GM19463 (cell line): ENCODE results near the gene DRC3.

Experiments
- ATAC-seq: cut with Tn5 transposase; IDR thresholded peaks from one replicate; pipeline ENCODE4 v1.9.1; 2021; ENCODE audit warnings: mild to moderate bottlenecking, moderate library complexity; ENCODE audit not compliant: unreplicated experiment

DRC3 gene

DNA sequence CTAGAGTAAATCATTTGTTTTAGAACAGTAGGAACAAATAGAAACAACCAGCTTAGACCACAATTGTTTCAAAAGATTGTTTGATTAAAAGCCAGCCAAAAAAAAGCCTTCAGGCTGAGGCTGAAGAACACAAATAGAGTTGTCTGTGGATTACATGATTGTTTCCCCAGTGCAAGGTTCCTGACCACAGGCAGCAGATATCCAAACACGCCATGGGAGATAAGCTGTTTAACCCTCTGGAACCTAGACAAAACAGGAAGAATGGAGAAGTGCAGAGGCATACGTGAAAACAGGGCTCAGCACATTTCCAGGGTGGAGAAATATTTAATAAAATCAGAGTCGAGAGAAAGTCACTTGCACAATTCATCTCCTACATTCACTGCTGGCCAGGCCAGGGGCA is 45.3 kb downstream of the DRC3 start:
- no peak for ATAC-seq

DNA sequence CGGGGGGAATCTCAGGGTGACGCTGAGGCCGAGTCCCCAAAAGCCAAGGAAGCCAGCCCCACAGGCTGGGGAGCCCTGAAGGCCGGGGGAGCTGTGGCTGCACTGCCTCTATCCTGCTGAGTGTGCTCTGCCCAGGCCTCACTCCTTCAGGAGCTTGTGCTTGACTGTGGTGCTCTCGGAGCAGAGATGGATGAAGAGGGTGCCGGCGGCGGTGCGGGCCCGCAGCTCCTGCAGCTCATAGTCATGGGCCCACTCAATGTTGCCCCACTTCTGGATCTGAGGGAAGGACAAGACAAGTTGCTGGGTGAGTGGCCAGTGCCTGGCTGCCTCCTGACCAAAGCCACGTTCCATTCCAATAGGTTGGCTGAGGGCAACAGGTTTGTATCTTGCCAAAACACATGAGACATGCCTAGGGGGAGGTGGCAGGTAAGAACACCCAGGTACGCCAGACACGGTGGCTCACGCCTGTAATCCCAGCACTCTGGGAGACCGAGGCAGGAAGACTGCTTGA is 45.8 kb downstream of the DRC3 start:
- ATAC-seq, result no peak

DNA sequence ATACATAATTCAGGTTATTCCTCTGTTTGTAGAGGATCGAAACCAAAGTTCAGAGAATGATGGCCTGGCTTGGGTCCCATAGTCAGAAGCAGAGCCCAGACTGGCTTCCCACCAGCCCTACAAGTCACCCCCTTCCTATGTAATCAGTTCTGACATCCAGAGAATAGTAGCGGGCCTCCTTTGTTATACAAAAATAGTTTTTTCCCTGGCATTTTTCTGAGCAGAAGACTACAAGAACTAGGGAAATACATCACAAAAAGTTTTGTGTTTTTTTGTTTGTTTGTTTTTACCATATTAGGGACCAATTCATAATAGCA is 47.1 kb downstream of the DRC3 start:
- ATAC-seq, result no peak

DNA sequence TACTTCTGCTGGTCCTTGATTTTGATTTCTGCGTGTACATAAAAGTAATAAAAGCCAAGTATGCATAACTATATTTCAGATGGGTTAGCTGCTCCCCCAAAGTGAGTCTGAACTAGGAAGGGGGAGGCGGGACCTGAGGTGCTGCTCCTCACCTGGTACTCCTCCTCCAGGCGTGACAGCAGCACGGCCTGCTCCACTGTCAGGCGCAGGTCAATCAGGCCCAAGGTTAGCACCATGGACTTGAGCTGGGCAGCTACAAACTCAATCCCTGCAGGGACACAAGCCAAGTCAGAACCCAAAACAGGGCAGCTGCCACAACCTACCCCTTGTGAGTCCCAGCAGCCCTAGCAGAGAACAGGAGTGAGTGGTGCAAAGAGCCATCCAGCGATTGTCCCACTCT is 48.3 kb downstream of the DRC3 start:
- no peak for ATAC-seq

DNA sequence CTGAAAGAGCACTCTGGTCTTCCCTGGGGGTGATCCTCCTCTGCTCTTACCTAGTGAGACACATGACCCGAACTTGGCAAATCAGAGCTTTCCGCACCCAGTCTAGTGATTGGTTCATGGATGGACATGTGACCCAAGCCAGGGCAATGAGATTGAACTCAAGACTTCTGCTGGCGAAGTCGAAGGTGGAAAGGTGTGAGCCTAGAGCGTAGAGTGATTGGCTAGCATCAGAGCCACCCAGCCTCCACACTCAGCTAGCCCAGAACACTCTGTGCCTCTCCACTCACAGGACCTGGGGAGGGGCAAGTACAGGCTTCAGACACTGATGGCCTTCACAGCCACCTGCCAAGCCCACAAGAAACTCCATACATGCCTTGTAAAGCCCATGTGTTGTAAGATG is 48.7 kb downstream of the DRC3 start:
- no peak for ATAC-seq

DNA sequence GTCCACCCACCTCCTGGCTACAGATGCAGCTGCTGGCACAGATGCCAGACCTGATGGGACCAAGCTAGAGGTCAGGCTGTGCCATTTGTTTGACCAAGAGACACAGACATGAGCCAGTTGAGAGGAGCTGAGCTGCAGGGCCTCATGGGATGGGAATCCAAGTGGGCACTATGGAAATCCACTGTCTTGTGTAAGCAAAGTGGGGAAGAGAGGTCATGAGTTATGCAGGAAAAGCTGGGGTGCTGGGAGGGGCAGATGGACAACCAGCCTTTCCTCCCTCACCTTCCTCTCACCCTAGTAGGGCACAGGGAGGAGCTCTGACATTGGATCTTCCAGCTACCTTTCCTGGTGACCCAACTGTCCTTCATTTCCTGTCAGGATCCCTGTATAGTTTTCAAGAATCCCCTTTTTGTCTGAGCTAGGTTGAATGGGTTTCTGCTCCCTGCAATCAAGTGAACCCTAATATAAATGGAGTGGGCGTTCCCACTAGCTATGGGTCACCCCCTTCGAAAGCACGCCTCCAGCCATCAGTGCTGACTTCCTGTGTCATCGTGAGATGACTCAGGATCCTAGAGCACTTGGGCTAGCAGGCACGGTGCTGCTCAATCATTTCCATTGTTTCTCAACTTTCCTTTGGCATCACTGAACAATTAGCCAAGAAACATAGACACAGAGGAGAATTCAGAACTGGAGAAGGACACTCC is 52.7 kb downstream of the DRC3 start:
- ATAC-seq, result peak; percentile 67

DNA sequence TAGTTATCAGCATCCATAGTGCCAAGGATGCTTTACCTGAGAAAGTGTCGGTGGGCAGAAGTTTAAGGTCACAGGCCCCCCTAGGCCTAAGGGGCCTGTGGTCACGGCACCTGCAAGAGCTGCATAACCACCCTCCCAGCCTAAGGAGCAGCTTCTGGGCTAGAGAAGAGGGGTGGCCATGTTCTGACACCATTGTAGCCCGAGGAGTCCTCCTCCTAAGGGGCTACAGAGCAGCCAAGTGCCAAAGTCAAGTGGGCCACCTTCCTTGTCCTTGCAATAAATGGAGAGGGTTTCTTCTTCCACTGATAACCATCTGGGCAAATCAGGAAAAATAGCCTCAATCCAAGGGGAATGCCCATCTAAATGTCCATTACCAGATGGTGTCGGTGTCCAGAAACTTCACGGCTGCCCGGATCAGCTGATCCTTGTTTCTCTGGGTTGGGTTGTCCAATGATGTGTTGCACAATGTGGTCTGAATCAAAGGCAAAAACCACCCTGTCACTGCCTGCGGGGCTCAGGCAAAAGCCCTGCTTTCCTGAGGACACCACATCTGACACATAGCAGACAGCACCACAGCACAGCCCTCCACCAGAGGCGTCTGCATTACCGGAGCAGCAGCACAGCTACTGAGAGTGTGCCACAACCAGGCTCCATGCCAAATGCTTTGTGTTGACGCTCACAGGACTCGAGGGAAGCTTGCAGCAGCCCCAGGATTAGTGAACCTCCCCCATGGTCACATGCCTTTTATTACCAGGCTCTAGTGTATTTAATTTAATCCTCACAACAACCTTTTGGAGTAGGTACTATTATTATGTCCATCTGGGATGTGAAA is 53.5 kb downstream of the DRC3 start:
- peak; percentile 12 for ATAC-seq

DNA sequence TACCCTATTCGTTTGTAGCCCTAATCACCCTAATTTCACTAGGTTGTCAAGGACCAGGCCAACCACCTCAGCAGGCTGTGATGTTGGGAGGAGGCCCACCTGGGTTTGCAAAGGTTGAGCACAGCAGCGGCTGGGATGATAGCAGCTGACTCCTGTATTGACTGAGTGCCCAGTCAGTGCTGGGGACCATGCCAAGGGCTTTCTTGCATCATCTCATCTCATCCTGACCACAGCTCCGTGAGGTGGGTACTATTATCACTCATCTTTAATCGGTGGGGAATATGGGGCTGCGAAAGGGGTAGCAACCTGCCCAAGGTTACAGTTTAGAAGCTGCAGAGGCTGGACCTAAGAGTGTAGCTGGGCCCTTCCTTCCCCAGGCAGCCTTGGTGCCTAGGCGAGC is 54.6 kb downstream of the DRC3 start:
- no peak for ATAC-seq

DNA sequence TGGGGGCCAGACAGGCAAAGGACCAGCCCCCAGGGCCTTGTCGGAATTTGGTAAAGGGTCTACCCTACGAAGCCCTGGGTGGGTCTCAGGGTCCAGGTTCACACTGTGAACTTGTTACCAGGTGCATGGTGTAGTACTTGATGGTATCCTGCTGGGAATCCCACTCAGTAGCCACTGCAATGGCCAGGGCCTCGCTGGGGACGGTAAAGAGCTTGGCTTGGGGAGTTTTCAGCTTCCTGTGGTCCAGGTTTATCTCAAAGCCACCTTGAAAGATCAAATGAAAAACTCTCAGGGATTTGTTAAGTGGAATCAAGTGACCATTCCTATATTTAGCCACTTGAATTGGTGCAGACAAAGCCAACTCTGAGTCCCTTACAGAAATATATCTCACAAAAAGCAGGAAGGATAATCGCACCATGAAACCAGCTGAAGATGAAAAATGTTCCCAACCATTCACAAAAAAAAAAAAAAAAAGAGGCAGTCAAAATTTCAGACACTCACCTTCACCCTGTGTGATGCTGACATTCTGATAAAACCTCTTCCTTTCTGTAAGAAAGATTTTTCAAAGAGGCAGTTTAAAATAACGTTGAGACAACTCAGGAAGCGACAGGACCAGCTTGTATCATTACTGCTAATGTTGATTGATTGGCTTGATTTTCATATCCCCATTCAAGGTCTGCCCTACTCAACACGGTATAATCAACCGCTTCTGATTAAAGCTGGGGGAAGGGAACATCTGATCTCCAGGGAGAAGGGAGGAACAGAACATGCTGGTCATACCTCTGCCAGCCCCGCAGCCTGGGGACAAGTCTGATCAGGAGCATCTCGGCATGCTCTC is 55.7 kb downstream of the DRC3 start:
- ATAC-seq, result no peak

DNA sequence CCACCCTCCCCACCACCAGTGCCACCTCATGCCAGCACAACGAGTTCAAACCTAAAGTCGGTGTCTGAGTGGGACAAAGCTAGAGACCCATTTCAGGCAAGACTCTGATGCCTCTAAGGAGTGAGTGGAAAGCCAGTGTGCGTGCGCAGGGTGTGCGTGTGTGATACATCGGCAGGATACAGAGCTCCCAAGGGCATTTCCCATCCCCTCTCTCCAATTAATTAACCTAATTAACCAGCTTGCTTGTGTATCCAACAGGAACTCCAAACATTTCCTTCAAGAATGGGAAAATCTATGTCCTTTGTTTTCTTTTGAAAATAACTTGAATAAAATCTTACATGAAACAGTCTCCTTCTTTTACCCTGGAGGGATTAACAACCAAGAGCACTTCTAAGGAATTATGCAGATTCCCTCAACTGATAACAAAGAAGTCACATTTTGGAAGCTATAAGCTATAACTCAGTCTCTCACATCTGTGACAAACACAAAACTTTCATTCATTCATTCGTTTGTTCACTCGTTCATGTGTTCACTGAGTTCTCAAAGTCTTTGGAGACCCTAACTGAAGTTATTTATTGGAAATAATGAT is 56.4 kb downstream of the DRC3 start:
- no peak for ATAC-seq

DNA sequence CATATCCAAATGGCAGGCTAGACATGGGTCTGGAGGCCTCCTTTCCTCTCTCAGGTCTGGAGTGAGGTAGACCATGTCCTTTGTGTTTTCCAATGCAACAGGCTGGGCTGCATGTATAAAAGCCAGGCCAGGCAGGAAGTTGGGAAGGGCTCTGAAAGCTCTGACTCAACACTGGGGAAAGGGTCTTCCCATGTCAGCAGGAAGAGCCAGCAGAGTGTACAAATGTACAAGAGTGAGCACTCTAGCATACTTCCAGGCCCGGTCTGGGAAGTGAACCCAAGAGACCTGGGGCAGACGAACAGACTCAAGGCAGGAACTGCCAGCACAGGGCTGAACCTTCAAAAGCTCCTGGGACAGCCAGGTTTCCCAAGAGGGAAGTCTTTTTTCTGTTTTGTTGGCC is 59.3 kb downstream of the DRC3 start:
- no peak for ATAC-seq

DNA sequence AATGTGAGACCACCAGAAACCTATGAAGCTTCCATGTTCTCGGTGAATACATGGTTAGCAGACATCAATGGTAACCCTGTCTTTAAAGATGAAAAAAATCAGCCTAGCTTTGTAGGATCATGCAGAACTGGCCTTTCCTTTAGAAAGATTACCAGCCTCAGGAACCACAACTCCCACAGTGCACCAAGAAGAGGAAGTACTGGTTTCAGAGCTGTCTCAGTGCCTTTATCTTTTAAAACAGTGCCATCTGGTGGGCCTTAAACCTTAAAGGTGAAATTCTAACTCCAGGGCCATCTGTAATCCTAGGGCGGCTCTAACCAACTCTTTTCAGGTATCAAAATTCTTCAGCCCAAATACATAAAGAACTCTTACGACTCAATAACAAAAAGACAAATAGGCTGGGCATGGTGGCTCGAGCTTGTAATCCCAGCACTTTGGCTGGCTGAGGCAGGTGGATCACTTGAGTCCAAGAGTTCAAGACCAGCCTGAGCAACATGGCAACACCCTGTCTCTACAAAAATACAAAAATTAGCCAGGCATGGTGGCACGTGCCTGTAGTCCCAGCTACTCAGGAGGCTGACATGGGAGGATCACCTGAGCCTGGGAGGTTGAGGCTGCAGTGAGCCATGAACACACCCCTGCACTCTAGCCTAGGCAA is 60.9 kb downstream of the DRC3 start:
- peak; percentile 63 for ATAC-seq

DNA sequence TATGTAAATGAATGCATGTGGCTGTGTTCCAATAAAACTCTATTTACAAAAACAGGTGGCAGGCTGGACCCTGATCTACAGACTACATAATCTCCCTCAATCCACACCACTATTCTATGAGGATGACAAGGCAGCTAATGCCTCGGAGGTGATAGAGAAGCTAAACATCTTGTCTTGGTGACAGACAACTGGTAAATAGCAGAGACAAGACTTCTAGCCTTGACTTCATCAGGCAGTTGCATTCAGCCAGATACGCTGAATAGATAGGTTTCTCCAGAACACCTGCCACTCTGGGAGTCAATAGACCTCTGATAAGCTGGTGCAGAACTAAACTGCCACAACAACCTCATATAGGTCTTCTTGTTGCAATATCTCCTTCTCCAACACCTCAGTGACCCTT is 63.0 kb downstream of the DRC3 start:
- ATAC-seq, result no peak

DNA sequence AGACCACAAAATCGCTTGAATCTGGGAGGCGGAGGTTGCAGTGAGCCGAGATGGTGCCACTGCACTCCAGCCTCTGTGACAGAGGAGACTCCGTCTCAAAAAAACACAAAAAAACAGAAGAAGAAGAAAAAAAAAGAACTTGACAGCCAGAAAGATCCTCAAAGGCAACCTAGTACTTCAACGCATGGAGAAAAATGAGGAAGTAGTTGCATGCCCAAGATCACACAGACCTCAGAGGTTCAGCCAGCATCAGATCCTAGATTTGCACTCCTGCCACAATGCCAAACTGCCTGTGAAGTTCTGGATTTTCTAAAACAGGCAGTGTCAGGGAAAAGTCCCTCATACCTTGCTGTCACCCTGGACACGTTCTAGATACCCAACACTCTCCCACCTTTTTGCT is 64.8 kb downstream of the DRC3 start:
- no peak for ATAC-seq

DNA sequence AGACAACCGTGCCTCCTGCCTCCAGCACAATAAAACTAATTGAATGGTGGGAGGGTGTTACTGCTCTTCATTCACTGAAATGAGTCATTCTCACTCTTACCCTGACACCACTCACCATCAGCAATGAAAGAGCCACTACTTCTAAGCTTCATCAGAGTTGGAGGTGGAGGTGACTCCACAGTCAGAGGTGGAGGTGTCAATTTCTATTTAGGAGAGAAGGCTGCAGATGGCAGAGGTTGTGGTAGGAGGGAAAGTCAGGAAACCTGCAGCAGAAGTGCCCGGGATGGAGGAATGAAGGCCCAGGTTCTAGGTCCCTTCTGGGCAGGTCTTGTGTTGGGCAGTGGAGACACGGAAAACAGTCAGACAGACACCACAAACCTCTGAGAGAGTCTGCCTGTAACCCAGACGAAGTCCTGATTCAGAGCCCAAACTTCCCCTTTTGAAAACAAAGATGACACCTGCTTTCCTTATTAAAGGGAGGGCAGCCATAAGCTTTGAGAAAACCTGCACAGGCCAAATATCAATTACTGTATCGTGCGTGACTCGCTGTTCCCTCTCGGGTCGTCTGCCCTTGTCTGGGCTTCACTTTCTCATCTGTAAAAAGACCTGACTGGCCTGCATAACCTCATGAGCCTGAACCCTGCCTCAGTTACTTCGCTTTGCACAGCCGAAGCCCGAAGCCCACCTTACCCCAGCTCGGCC is 65.6 kb downstream of the DRC3 start:
- ATAC-seq, result no peak

DNA sequence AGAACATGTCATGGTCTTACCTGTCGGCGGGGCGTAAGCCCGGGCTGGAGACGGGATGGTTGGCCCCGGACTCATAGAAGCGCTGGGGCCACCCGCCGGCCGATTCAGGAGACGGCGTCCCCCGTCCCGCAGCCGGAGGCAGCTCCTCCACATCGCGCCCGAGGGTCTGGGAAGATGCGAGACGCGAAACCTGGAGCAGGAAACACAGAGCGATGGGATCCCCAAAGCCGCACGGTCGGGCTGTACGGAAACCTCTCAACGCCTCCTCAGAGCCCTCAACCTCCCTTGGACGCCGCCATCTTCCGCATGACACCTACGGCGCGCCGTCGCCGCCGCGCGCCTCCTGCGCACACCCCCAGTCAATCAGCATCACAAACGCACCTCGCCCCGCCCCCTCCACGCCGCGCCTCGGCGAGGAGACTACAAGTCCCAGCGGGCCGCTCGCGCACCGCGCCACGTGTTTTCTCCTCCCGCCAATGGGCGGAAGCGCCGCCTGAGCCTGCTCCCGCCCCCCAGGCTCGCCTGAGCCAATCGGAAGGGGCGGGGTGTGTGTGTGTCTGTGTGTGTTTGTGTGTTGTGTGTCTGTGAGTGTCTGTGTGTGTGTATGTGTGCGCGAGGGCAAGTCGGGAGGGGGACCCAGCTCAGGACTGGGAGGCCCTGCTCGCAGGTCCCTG is 66.3 kb downstream of the DRC3 start, which contains the start of the genes ATPAF2 and GID4:
Gene ATPAF2, minus strand, starts transcription at position 308 of the 674 bp plus-strand sequence. Its CDS starts 155 bp downstream, at position 153.
Gene GID4, plus strand, starts transcription at position 548 of the 674 bp plus-strand sequence. Its CDS starts 57 bp downstream, at position 605.
- ATAC-seq, result peak; percentile 85

DNA sequence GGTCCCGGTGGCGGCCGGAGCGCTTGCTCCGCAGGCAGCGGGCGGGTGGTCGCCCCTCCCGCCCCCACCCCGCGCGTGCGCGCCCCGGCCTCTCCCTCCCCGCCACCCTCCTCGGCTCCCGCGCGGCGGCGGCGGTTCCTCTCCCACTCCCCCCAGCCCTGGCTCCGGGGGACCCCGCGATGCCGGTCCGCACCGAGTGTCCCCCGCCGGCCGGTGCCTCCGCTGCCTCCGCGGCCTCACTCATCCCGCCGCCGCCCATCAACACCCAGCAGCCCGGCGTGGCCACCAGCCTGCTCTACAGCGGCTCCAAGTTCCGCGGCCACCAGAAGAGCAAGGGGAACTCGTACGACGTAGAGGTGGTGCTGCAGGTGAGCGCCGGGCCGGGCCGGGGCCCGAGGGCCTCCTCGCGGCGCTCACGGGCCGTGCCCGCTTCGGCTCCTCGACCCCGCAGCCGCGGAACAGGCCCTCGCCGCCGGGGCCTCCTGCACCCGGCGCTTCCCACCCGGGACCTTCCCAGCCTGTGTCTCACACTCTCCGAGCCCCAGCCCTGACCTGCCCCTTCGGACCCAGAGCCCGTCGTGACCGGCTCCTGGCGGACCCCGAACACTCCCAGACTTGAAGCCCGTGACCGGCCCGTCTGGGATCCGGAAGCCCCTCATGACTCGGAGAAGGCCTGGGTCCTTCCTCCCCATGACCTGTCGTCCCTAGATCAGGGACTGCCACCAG is 67.0 kb downstream of the DRC3 start:
- ATAC-seq, result peak; percentile 28

DNA sequence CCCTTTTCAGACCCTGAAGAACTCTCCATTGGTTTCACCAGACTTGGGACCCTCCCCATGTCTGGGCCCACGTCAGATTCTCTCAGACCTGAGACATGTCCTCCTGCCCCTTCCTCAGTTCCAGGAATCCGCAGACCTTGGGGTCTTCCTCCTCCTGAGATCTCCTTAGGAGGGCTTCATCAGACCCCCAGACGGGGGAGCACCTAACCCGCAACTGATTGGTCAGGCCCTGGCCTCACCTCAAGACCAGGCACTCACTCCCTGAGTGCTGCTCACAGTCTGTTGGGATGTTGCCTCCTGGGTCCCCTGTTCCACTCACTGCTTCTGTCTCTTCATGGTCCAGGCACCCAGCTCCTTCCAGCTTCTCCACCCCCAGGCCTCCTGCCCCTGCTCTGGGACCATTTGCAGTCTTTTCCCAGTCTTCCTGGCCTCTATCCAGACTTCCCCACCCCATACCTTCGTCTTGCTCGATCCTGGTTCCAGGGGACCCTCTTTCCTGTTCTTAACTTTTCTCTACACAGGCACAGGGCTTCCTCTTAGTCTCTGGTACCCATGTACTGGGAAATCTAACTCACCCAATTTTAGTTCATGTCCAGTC is 67.7 kb downstream of the DRC3 start:
- no peak for ATAC-seq
